OCI-LY1 (cell line): ENCODE measurements around the gene HOXB4.

ENCODE experiments used
- H2AFZ ChIP-seq: fragments of 200-600 bp; sonication (generic), shearing (Covaris generic); 2 replicates; pipeline ENCODE4 v1.6.0; 2014; ENCODE audit warnings: antibody characterized with exemption, mild to moderate bottlenecking, low read length
- H3F3A ChIP-seq: fragments of 200-600 bp; sonication (generic), shearing (Covaris generic); 2 replicates; pipeline ENCODE4 v1.6.0; 2014; ENCODE audit warnings: mild to moderate bottlenecking, antibody characterized with exemption, low read length, moderate library complexity; ENCODE audit not compliant: insufficient read depth
- H3K27ac ChIP-seq: fragments of 200-600 bp; sonication (generic); 2 replicates; pipeline ENCODE4 v1.5.1; 2014; ENCODE audit warnings: low read length, mixed run types, mild to moderate bottlenecking, low read depth; ENCODE audit not compliant: poor library complexity, severe bottlenecking
- H3K27me3 ChIP-seq: fragments of 200-600 bp; sonication (generic); 2 replicates; pipeline ENCODE4 v1.6.0; 2014; ENCODE audit warnings: antibody characterized with exemption, mild to moderate bottlenecking, low read length, moderate library complexity; ENCODE audit not compliant: insufficient read depth
- H3K36me3 ChIP-seq: fragments of 200-600 bp; sonication (generic); 2 replicates; pipeline ENCODE4 v1.6.1; 2014; ENCODE audit warnings: mild to moderate bottlenecking, antibody characterized with exemption, low read length, moderate library complexity, mixed read lengths; ENCODE audit not compliant: insufficient read depth
- H3K4me1 ChIP-seq: fragments of 200-600 bp; sonication (generic); 2 replicates; pipeline ENCODE4 v1.5.1; 2014; ENCODE audit warnings: mild to moderate bottlenecking, low read length, moderate library complexity; ENCODE audit not compliant: insufficient read depth, severe bottlenecking
- H3K4me2 ChIP-seq: fragments of 200-600 bp; sonication (generic), shearing (Covaris generic); 2 replicates; pipeline ENCODE4 v1.6.1; 2014; ENCODE audit warnings: low read length
- H3K4me3 ChIP-seq: fragments of 200-600 bp; sonication (generic); 2 replicates; pipeline ENCODE4 v1.5.1; 2014; ENCODE audit warnings: low read length, low read depth, mild to moderate bottlenecking, mixed read lengths; ENCODE audit not compliant: poor library complexity, severe bottlenecking
- H3K79me2 ChIP-seq: fragments of 200-600 bp; shearing (Covaris generic); 2 replicates; pipeline ENCODE4 v1.6.1; 2016; ENCODE audit warnings: mixed run types, low read length, mixed read lengths; ENCODE audit not compliant: insufficient read depth
- H3K9ac ChIP-seq: fragments of 200-600 bp; sonication (generic), shearing (Covaris generic); 2 replicates; pipeline ENCODE4 v1.6.1; 2014; ENCODE audit warnings: mild to moderate bottlenecking, low read length, mixed read lengths
- H3K9me2 ChIP-seq: fragments of 200-600 bp; sonication (generic), shearing (Covaris generic); 2 replicates; pipeline ENCODE4 v1.6.1; 2014; ENCODE audit warnings: low read depth, mild to moderate bottlenecking, low read length, mixed read lengths
- H3K9me3 ChIP-seq: fragments of 200-600 bp; shearing (Covaris generic); 2 replicates; pipeline ENCODE4 v1.6.1; 2014; ENCODE audit warnings: low read length, mixed read lengths
- H4K20me1 ChIP-seq: fragments of 200-600 bp; sonication (generic), shearing (Covaris generic); 2 replicates; pipeline ENCODE4 v1.6.0; 2016; ENCODE audit warnings: mild to moderate bottlenecking, low read length; ENCODE audit not compliant: insufficient read depth
- EZH2 ChIP-seq: fragments of 200-600 bp; sonication (generic), shearing (Covaris generic); IDR thresholded peaks from 2 replicates; pipeline ENCODE4 v1.8.0; 2017; ENCODE audit warnings: borderline replicate concordance, mixed run types, mild to moderate bottlenecking, antibody characterized with exemption, low read length, moderate library complexity, mixed read lengths
- TF ChIP-seq, protein P1 (sequence below): fragments of 200-600 bp; sonication (generic), shearing (Covaris generic); IDR thresholded peaks from 2 replicates; pipeline ENCODE4 v1.5.1; 2017; ENCODE audit warnings: mild to moderate bottlenecking, antibody characterized with exemption, low read length, moderate library complexity, mixed read lengths

The HOXB4 gene

DNA sequence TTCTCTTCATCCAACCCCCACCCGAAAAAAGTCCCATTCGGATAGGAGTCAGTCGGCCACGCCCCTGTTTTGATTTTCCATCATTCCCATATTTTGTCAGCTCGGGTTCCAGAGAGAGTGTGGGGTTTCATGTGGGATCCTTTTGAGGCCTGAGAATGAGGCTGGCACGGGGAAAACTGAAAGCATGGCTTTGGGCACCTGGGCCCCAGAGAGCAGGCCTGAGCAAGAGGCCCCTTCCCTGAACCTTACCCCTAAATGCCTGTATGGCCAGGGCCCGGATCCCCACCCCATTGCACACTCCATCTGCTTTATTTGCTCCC is 4.6 kb upstream of the HOXB4 start:
- Histone ChIP-seq H3K9me2 (no peaks in the 10 kb centered on the region), H3K9me3 (no peaks in the 10 kb centered on the region), H3F3A (no peaks in the 10 kb centered on the region), H3K27me3 (0 out of 2 replicates have a peak, but pooled peaks cover 6% of the 10 kb centered on the region), H3K4me3 (no peak overlapping the region), H3K36me3 (no peaks in the 10 kb centered on the region), H3K27ac (no peak overlapping the region), H3K9ac (no peak overlapping the region), H3K4me1 (peaks cover 7% of the 10 kb centered on the region), H3K79me2 (no peaks in the 10 kb centered on the region), H4K20me1 (no peaks in the 10 kb centered on the region), H3K4me2 (no peak overlapping the region), H2AFZ (no peak overlapping the region)
- TF ChIP-seq, protein P1, sequence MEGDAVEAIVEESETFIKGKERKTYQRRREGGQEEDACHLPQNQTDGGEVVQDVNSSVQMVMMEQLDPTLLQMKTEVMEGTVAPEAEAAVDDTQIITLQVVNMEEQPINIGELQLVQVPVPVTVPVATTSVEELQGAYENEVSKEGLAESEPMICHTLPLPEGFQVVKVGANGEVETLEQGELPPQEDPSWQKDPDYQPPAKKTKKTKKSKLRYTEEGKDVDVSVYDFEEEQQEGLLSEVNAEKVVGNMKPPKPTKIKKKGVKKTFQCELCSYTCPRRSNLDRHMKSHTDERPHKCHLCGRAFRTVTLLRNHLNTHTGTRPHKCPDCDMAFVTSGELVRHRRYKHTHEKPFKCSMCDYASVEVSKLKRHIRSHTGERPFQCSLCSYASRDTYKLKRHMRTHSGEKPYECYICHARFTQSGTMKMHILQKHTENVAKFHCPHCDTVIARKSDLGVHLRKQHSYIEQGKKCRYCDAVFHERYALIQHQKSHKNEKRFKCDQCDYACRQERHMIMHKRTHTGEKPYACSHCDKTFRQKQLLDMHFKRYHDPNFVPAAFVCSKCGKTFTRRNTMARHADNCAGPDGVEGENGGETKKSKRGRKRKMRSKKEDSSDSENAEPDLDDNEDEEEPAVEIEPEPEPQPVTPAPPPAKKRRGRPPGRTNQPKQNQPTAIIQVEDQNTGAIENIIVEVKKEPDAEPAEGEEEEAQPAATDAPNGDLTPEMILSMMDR = no peak

DNA sequence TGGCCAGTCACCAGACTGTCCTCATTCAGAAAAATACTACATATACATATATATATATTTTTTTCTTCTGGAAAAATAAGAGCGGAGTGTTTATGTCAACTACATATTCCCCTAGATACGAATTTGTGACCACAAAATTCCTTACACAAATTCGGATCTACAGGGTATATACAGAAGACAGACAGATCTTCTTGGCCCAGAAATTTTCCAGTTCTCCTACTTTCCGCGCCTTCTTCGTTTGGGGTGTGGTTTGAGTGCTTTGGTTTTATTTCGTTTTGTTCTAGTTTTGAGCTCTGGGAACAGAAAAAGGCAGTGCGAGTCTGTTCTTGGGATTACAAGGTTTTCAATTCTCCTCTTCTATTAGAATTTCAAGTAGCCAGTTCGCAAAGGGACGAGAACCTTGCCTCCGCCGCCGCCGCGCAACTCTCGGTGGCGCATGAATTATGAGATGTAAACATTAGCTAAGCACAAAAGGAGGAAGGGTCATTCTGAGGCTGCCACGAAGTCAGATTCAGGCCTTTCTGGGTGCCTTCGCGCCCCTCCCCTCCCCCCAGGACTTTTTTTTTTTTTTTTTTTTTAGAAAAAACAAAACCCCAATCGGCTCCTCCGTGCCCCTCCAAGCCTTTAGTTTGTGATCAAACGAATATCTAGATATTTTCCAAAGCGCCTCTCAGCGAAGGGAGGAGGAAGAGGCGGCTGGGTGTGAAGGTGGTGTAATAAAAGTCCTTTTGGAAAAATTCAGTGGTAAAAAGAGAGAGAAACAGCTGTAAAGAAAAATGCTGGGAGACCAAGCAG is 1.8 kb upstream of the HOXB4 start:
- no peak overlapping the region for H3K4me2 ChIP-seq
- no peaks in the 10 kb centered on the region for H3K4me1 ChIP-seq
- no peaks in the 10 kb centered on the region for H3K9me3 ChIP-seq
- H3K36me3 ChIP-seq = no peaks in the 10 kb centered on the region
- H4K20me1 ChIP-seq = no peaks in the 10 kb centered on the region
- H3K9ac ChIP-seq = no peak overlapping the region
- 0 out of 2 replicates have a peak, but pooled peaks cover 6% of the 10 kb centered on the region for H3K27me3 ChIP-seq
- H3K79me2 ChIP-seq = no peaks in the 10 kb centered on the region
- no peaks in the 10 kb centered on the region for H3F3A ChIP-seq
- TF ChIP-seq, protein P1 = no peak
- no peak overlapping the region for H3K4me3 ChIP-seq
- H3K9me2 ChIP-seq = no peaks in the 10 kb centered on the region
- H2AFZ ChIP-seq = no peak overlapping the region
- no peak overlapping the region for H3K27ac ChIP-seq

DNA sequence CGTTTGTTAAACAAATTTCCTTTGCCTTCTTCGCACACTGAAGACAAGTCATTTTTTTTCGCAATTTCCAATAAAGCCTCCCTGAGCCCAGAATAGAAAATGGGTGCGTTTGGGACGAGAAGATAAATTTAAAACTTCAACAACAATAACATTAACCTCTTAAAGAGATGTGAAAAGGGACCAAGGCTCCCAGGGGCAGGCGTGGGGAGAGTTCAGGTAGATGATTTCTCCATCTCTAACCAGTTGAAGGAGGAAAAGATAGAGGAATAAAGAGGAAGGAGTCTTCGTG is 1.3 kb upstream of the HOXB4 start:
- TF ChIP-seq, protein P1 = no peak
- no peak for TF ChIP-seq EZH2
- no peaks in the 10 kb centered on the region for H3K79me2 ChIP-seq
- no peaks in the 10 kb centered on the region for H3K9me3 ChIP-seq
- H3K9ac ChIP-seq = no peak overlapping the region
- no peaks in the 10 kb centered on the region for H3K9me2 ChIP-seq
- H3K27me3 ChIP-seq = peaks cover 6% of the 10 kb centered on the region; the same call in 1 of the 2 replicates
- no peak overlapping the region for H3K4me2 ChIP-seq
- no peak overlapping the region for H3K27ac ChIP-seq
- no peak overlapping the region for H3K4me3 ChIP-seq
- H3K4me1 ChIP-seq = no peaks in the 10 kb centered on the region
- no peaks in the 10 kb centered on the region for H3F3A ChIP-seq
- no peak overlapping the region for H2AFZ ChIP-seq
- H3K36me3 ChIP-seq = no peaks in the 10 kb centered on the region
- no peaks in the 10 kb centered on the region for H4K20me1 ChIP-seq
